B cell (primary cell): ENCODE measurements around the gene MAD2L1.

Experiments
- CTCF ChIP-seq: fragments of 200-600 bp; IDR thresholded peaks from one replicate; pipeline ENCODE4 v1.8.0; 2022; ENCODE audit warnings: antibody characterized with exemption, mild to moderate bottlenecking
- EZH2 ChIP-seq: IDR thresholded peaks from 2 replicates; pipeline ENCODE4 v1.6.1; 2012; ENCODE audit warnings: borderline replicate concordance, low read depth, mild to moderate bottlenecking, moderate library complexity, low read length; ENCODE audit not compliant: insufficient read depth, poor library complexity, severe bottlenecking

GRCh38 chr4:120007191-120007871 lies 59.3 kb downstream of the MAD2L1 start:
- no peak for TF ChIP-seq CTCF
- TF ChIP-seq EZH2, result no peak
